Measurements from ENCODE around the gene WDR64.

- TF ChIP-seq, protein P1, sequence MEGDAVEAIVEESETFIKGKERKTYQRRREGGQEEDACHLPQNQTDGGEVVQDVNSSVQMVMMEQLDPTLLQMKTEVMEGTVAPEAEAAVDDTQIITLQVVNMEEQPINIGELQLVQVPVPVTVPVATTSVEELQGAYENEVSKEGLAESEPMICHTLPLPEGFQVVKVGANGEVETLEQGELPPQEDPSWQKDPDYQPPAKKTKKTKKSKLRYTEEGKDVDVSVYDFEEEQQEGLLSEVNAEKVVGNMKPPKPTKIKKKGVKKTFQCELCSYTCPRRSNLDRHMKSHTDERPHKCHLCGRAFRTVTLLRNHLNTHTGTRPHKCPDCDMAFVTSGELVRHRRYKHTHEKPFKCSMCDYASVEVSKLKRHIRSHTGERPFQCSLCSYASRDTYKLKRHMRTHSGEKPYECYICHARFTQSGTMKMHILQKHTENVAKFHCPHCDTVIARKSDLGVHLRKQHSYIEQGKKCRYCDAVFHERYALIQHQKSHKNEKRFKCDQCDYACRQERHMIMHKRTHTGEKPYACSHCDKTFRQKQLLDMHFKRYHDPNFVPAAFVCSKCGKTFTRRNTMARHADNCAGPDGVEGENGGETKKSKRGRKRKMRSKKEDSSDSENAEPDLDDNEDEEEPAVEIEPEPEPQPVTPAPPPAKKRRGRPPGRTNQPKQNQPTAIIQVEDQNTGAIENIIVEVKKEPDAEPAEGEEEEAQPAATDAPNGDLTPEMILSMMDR (optimal IDR thresholded peaks at IDR 0.05 in 1 of 3, IDR thresholded peaks at IDR 0.05 in 1 of 3, conservative IDR thresholded peaks at IDR 0.05 in 1 of 3; ENCODE audit: extremely low read depth in 1 of 3, insufficient read depth in 2 of 3, low read length in 3 of 3), result no peak
- no peak for TF ChIP-seq EZH2 (IDR thresholded peaks at IDR 0.05; ENCODE audit: low read length)
Measured at GRCh38 chr1:241678536-241678935, 26.5 kb downstream of the WDR64 start.
